Measurements from ENCODE around the gene RHOF. TPM values are rescaled to one million over a fixed set of nuclear protein-coding genes. Genes with fewer than 3 reads are reported as not detected.

Gene RHOF
- total and polyA plus RNA-seq, 2 donors (not counting 1 experiment from before 2014, with no cell fraction given) = 90.3 to 129 TPM

- ChIA-PET POLR2A (interaction anchor here (0.6 to 13.7 kb wide), 7 partner anchors 8 to 462 kb away, joined by 4 to 267 read pairs (median 5); partner anchors contain the start of gene RHOF), CTCF (interaction anchor here (32.7 to 33.5 kb wide), 2 partner anchors 1 to 16 kb away, joined by 1947 read pairs; partner anchors contain the start of genes RHOF and SETD1B)
- no peaks in the 10 kb centered on the region for H3K27me3 Mint-ChIP-seq
Observed at GRCh38 chr12:121803861-121804416, 10.5 kb upstream of the RHOF start, which contains the start of gene SETD1B. Gene SETD1B (plus strand): TSS chr12:121804009. CDS start chr12:121804738, 729 bp downstream.

More at GRCh38 chr12:121803861-121804416, 10.5 kb upstream of the RHOF start, which contains the start of gene SETD1B:
- peaks cover 66% of the 10 kb centered on the region for H3K79me2 ChIP-seq (ENCODE audit: control insufficient read depth, insufficient read depth, low read length)
- TF ChIP-seq EZH2 (IDR thresholded peaks at IDR 0.05; ENCODE audit: borderline replicate concordance, insufficient read depth, low read depth, low read length, poor library complexity, severe bottlenecking) = no peak
- TF ChIP-seq, protein P1, sequence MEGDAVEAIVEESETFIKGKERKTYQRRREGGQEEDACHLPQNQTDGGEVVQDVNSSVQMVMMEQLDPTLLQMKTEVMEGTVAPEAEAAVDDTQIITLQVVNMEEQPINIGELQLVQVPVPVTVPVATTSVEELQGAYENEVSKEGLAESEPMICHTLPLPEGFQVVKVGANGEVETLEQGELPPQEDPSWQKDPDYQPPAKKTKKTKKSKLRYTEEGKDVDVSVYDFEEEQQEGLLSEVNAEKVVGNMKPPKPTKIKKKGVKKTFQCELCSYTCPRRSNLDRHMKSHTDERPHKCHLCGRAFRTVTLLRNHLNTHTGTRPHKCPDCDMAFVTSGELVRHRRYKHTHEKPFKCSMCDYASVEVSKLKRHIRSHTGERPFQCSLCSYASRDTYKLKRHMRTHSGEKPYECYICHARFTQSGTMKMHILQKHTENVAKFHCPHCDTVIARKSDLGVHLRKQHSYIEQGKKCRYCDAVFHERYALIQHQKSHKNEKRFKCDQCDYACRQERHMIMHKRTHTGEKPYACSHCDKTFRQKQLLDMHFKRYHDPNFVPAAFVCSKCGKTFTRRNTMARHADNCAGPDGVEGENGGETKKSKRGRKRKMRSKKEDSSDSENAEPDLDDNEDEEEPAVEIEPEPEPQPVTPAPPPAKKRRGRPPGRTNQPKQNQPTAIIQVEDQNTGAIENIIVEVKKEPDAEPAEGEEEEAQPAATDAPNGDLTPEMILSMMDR (IDR thresholded peaks at IDR 0.05) = no peak
- peak; percentile 77 for DNase-seq
- H4K20me1 ChIP-seq (ENCODE audit: control insufficient read depth, insufficient read depth, low read length, poor library complexity, severe bottlenecking) = peaks cover 27% of the 10 kb centered on the region
- H3K4me1 ChIP-seq (ENCODE audit: control insufficient read depth in 2 of 2, insufficient read depth in 2 of 2, low read length in 2 of 2) = peaks cover 32 to 48% of the 10 kb centered on the region in 2 donors
- H3K27ac Mint-ChIP-seq = peak within 1 kb of the TSS; percentile 99
- H3K4me1 Mint-ChIP-seq = peaks cover 43% of the 10 kb centered on the region
- H3K9ac ChIP-seq (ENCODE audit: low read length) = peak within 1 kb of the TSS; percentile 85
- peak within 1 kb of the TSS; percentile 79 to 95 (median 89) for H3K4me3 ChIP-seq (ENCODE audit: control extremely low read depth in 1 of 5, extremely low read depth in 1 of 5, insufficient read depth in 1 of 5, low read depth in 2 of 5, low read length in 4 of 5)
- peak within 1 kb of the TSS; percentile 90 for H2AFZ ChIP-seq (ENCODE audit: insufficient read depth, low read depth, low read length, poor library complexity, severe bottlenecking)
- intact Hi-C loops (cut with micrococcal nuclease) = loop anchor here (1.0 to 10.0 kb wide), 6 partner anchors 7 to 701 kb away; partner anchors contain the start of gene ZCCHC8
- H3K27ac ChIP-seq (ENCODE audit: low read length in 2 of 2) = peak within 1 kb of the TSS; percentile 97
- ATAC-seq (ENCODE audit: low read depth) = peak; percentile 3
- H3K9me3 ChIP-seq (ENCODE audit: control extremely low read depth in 1 of 3, control insufficient read depth in 2 of 3, insufficient read depth in 1 of 3, low read length in 2 of 3) = no peaks in the 10 kb centered on the region
- peak within 1 kb of the TSS; percentile 94 for H3K4me2 ChIP-seq (replicated peaks; ENCODE audit: low read depth, low read length, poor library complexity, severe bottlenecking)
- no peaks in the 10 kb centered on the region for H3K9me3 Mint-ChIP-seq (ENCODE audit: insufficient read depth)
- H3K36me3 ChIP-seq (replicated peaks in 1 of 2; ENCODE audit: control extremely low read depth in 1 of 2, control insufficient read depth in 1 of 2, extremely low read depth in 1 of 2, insufficient read depth in 2 of 2, low read length in 1 of 2) = peaks cover 0 to 29% of the 10 kb centered on the region in 2 experiments
- no peaks in the 10 kb centered on the region for H3K27me3 ChIP-seq (replicated peaks in 1 of 4; ENCODE audit: control extremely low read depth in 1 of 4, control insufficient read depth in 3 of 4, insufficient read depth in 4 of 4, low read length in 3 of 4)
- peak within 1 kb of the TSS; percentile 97 for H3K4me3 Mint-ChIP-seq
- under 1% methylated on average over 74 of the region's 74 CpGs for WGBS (ENCODE audit: insufficient coverage)
